B cell (primary cell): Measurements from ENCODE around the gene DRICH1.
"Not testable (repeated sequence)": the region's sequence is repeated elsewhere in the genome, so short reads cannot be mapped to it uniquely, and the experiment has no call there.

ENCODE experiments used
- EZH2 ChIP-seq: IDR thresholded peaks from 2 replicates; pipeline ENCODE4 v1.6.1; 2012; ENCODE audit warnings: borderline replicate concordance, low read depth, mild to moderate bottlenecking, moderate library complexity, low read length; ENCODE audit not compliant: insufficient read depth, poor library complexity, severe bottlenecking
- TF ChIP-seq, protein P1 (sequence below): fragments of 200-600 bp; IDR thresholded peaks from one replicate; pipeline ENCODE4 v1.8.0; 2022; ENCODE audit warnings: antibody characterized with exemption, mild to moderate bottlenecking

- TF ChIP-seq, protein P1, sequence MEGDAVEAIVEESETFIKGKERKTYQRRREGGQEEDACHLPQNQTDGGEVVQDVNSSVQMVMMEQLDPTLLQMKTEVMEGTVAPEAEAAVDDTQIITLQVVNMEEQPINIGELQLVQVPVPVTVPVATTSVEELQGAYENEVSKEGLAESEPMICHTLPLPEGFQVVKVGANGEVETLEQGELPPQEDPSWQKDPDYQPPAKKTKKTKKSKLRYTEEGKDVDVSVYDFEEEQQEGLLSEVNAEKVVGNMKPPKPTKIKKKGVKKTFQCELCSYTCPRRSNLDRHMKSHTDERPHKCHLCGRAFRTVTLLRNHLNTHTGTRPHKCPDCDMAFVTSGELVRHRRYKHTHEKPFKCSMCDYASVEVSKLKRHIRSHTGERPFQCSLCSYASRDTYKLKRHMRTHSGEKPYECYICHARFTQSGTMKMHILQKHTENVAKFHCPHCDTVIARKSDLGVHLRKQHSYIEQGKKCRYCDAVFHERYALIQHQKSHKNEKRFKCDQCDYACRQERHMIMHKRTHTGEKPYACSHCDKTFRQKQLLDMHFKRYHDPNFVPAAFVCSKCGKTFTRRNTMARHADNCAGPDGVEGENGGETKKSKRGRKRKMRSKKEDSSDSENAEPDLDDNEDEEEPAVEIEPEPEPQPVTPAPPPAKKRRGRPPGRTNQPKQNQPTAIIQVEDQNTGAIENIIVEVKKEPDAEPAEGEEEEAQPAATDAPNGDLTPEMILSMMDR, result not testable (repeated sequence)
- TF ChIP-seq EZH2, result not testable (repeated sequence)
Measured at GRCh38 chr22:23674886-23675501, 42.9 kb upstream of the DRICH1 start.
